Epidermal melanocyte (primary cell): ENCODE results near the gene TTYH2.

ENCODE experiments used
- DNase-seq: peaks from one replicate; pipeline ENCODE4 v3.0.0; 2011; ENCODE audit warnings: low spot score; ENCODE audit not compliant: insufficient read length

TTYH2 gene

GRCh38 chr17:74192950-74193781 lies 20.2 kb upstream of the TTYH2 start:
- no peak for DNase-seq

- DNase-seq, result no peak
Measured at GRCh38 chr17:74194682-74195081, 18.7 kb upstream of the TTYH2 start.

GRCh38 chr17:74196541-74197317 lies 16.6 kb upstream of the TTYH2 start:
- DNase-seq, result no peak

GRCh38 chr17:74197801-74198200 lies 15.6 kb upstream of the TTYH2 start:
- no peak for DNase-seq

- DNase-seq, result no peak
Measured at GRCh38 chr17:74198694-74199093, 14.7 kb upstream of the TTYH2 start.

- peak; percentile 59 for DNase-seq
Measured at GRCh38 chr17:74199306-74200092, 13.9 kb upstream of the TTYH2 start.

- no peak for DNase-seq
Measured at GRCh38 chr17:74200112-74200511, 13.3 kb upstream of the TTYH2 start.

GRCh38 chr17:74201250-74201649 lies 12.1 kb upstream of the TTYH2 start:
- no peak for DNase-seq

GRCh38 chr17:74201948-74202347 lies 11.4 kb upstream of the TTYH2 start:
- DNase-seq, result no peak

GRCh38 chr17:74202938-74203337 lies 10.4 kb upstream of the TTYH2 start:
- no peak for DNase-seq

- DNase-seq, result peak; percentile 95
Measured at GRCh38 chr17:74203439-74204240, 9.7 kb upstream of the TTYH2 start, which contains the start of gene RPL38. Gene RPL38 (plus strand): TSS chr17:74203678. CDS start chr17:74203956, 278 bp downstream.

GRCh38 chr17:74204474-74204873 lies 8.9 kb upstream of the TTYH2 start:
- no peak for DNase-seq

- no peak for DNase-seq
Measured at GRCh38 chr17:74205274-74205673, 8.1 kb upstream of the TTYH2 start.

GRCh38 chr17:74206332-74206818 lies 7.0 kb upstream of the TTYH2 start:
- DNase-seq, result no peak

GRCh38 chr17:74210191-74211140 lies 2.9 kb upstream of the TTYH2 start:
- DNase-seq, result peak; percentile 69

GRCh38 chr17:74211141-74211911 lies 2.0 kb upstream of the TTYH2 start:
- no peak for DNase-seq

- no peak for DNase-seq
Measured at GRCh38 chr17:74211912-74212208, 1.5 kb upstream of the TTYH2 start.

- no peak for DNase-seq
Measured at GRCh38 chr17:74212209-74212912, 1.0 kb upstream of the TTYH2 start.
